NCI-H2029 treated with DMSO at 0.1 percent for 48 hours (cell line): ENCODE results near the gene SGMS1.
"Not testable (repeated sequence)": the region's sequence is repeated elsewhere in the genome, so short reads cannot be mapped to it uniquely, and the experiment has no call there.

Experiments used
- DNase-seq: peaks from one replicate; lab custom pipeline; 2025; lab: John Stamatoyannopoulos, UW

The SGMS1 gene

GRCh38 chr10:50536617-50537240 lies 87.0 kb downstream of the SGMS1 start:
- DNase-seq = no peak

GRCh38 chr10:50534748-50535376 lies 88.9 kb downstream of the SGMS1 start:
- DNase-seq = not testable (repeated sequence)

GRCh38 chr10:50533296-50533695 lies 90.5 kb downstream of the SGMS1 start:
- no peak for DNase-seq

- DNase-seq = no peak
Measured at GRCh38 chr10:50531388-50532077, 92.2 kb downstream of the SGMS1 start.

- DNase-seq = no peak
Measured at GRCh38 chr10:50529660-50530059, 94.1 kb downstream of the SGMS1 start.

- DNase-seq = no peak
Measured at GRCh38 chr10:50528206-50528605, 95.5 kb downstream of the SGMS1 start.

GRCh38 chr10:50527442-50528043 lies 96.2 kb downstream of the SGMS1 start:
- DNase-seq = no peak

GRCh38 chr10:50526185-50526584 lies 97.6 kb downstream of the SGMS1 start:
- DNase-seq = no peak

GRCh38 chr10:50523357-50523756 lies 100.4 kb downstream of the SGMS1 start:
- no peak for DNase-seq

- no peak for DNase-seq
Measured at GRCh38 chr10:50522908-50523307, 100.8 kb downstream of the SGMS1 start.

GRCh38 chr10:50520115-50520514 lies 103.6 kb downstream of the SGMS1 start:
- DNase-seq = no peak

- no peak for DNase-seq
Measured at GRCh38 chr10:50517626-50518025, 106.1 kb downstream of the SGMS1 start.

- DNase-seq = no peak
Measured at GRCh38 chr10:50516171-50516570, 107.6 kb downstream of the SGMS1 start.

- DNase-seq = no peak
Measured at GRCh38 chr10:50515420-50515819, 108.3 kb downstream of the SGMS1 start.

GRCh38 chr10:50514995-50515394 lies 108.8 kb downstream of the SGMS1 start:
- no peak for DNase-seq

GRCh38 chr10:50513956-50514355 lies 109.8 kb downstream of the SGMS1 start:
- no peak for DNase-seq

GRCh38 chr10:50512743-50513416 lies 110.9 kb downstream of the SGMS1 start:
- DNase-seq = no peak

- DNase-seq = no peak
Measured at GRCh38 chr10:50512214-50512595, 111.6 kb downstream of the SGMS1 start.

GRCh38 chr10:50511492-50512213 lies 112.1 kb downstream of the SGMS1 start:
- DNase-seq = no peak

GRCh38 chr10:50510517-50511473 lies 113.0 kb downstream of the SGMS1 start:
- DNase-seq = no peak
